Endothelial cell of umbilical vein (primary cell): ENCODE data around the gene GPR27.

ENCODE experiments used
- CTCF ChIP-seq, 2 donors: IDR thresholded peaks; 1 replicate in 1 of 2; 2 replicates in 1 of 2; pipeline ENCODE4 v1.5.1; 2011; ENCODE audit warnings: low read length in 2 of 2, mild to moderate bottlenecking in 2 of 2, moderate library complexity in 2 of 2, control low read depth in 1 of 2, inconsistent platforms in 1 of 2, low read depth in 1 of 2; ENCODE audit not compliant: insufficient read depth in 1 of 2; ENCODE audit errors: extremely low read depth in 1 of 2
- EZH2 ChIP-seq: IDR thresholded peaks from 2 replicates; pipeline ENCODE4 v1.6.1; 2012; ENCODE audit warnings: borderline replicate concordance, low read depth, mild to moderate bottlenecking, moderate library complexity, low read length, inconsistent platforms; ENCODE audit not compliant: severe bottlenecking
- FOS ChIP-seq: IDR thresholded peaks from 2 replicates; pipeline ENCODE4 v1.6.1; 2011; ENCODE audit warnings: mild to moderate bottlenecking, low read length, moderate library complexity, borderline replicate concordance; ENCODE audit not compliant: insufficient read depth
- GATA2 ChIP-seq: IDR thresholded peaks from 2 replicates; pipeline ENCODE4 v1.7.0; 2011; ENCODE audit warnings: low read depth, mild to moderate bottlenecking, moderate library complexity, mixed read lengths, low read length; ENCODE audit not compliant: insufficient read length, insufficient read depth
- JUN ChIP-seq: IDR thresholded peaks from 2 replicates; pipeline ENCODE4 v1.6.1; 2011; ENCODE audit warnings: borderline replicate concordance, low read depth; ENCODE audit not compliant: insufficient read length, insufficient read depth
- MAX ChIP-seq: IDR thresholded peaks from 2 replicates; pipeline ENCODE4 v1.6.1; 2011; ENCODE audit not compliant: insufficient read depth, insufficient read length
- MYC ChIP-seq: IDR thresholded peaks from one replicate; pipeline ENCODE4 v1.6.1; 2011; ENCODE audit warnings: mild to moderate bottlenecking, low read depth, low read length
- POLR2A ChIP-seq: IDR thresholded peaks from 2 replicates; pipeline ENCODE4 v1.6.1; 2012; ENCODE audit warnings: low read depth, mild to moderate bottlenecking, control low read depth, low read length
- POLR2AphosphoS5 ChIP-seq: IDR thresholded peaks from 2 replicates; pipeline ENCODE4 v1.6.1; 2012; ENCODE audit warnings: low read depth, mild to moderate bottlenecking, control low read depth, low read length, moderate library complexity; ENCODE audit not compliant: insufficient read depth

GRCh38 chr3:71744738-71745137 lies 8.9 kb upstream of the GPR27 start:
- no peak for TF ChIP-seq MAX
- no peak for TF ChIP-seq POLR2AphosphoS5
- TF ChIP-seq CTCF (IDR thresholded peaks at IDR 0.05; ENCODE audit: extremely low read depth in 1 of 2, insufficient read depth in 1 of 2, low read depth in 1 of 2, low read length in 2 of 2): no peak
- TF ChIP-seq EZH2: no peak
- TF ChIP-seq POLR2A: no peak
- TF ChIP-seq MYC: no peak
- no peak for TF ChIP-seq JUN
- TF ChIP-seq GATA2: no peak
- no peak for TF ChIP-seq FOS
